HepG2 (cell line): ENCODE data around the gene ZDHHC19. TPM values are rescaled to one million over a fixed set of nuclear protein-coding genes. Genes with fewer than 3 reads are reported as not detected.
A peak's percentile ranks its signal among the peaks of the same experiment; 100 is the strongest.

Experiments
- FOXP1 ChIP-seq, 2 experiments: fragments of 450-650 bp in 1 of 2; IDR thresholded peaks; 2 replicates each; pipeline ENCODE4 v1.6.1; 2017 to 2018; ENCODE audit warnings: antibody characterized with exemption in 1 of 2
- HNF4G ChIP-seq, 2 experiments: sonication (generic) in 1 of 2; formaldehyde crosslinking in 1 of 2; IDR thresholded peaks; 2 replicates each; pipeline versions ENCODE4 v1.4.0 to v1.6.1; 2011 to 2020; ENCODE audit warnings: borderline replicate concordance in 2 of 2, low read depth in 2 of 2, mild to moderate bottlenecking in 2 of 2, low read length in 1 of 2, missing genetic modification reagents in 1 of 2, moderate library complexity in 1 of 2
- KDM3A ChIP-seq: IDR thresholded peaks from 2 replicates; pipeline ENCODE4 v1.6.1; 2018; ENCODE audit warnings: low read depth, missing compliant biosample characterization
- SATB2 ChIP-seq: sonication (generic); formaldehyde crosslinking; IDR thresholded peaks from 2 replicates; pipeline ENCODE4 v1.5.0; 2020; ENCODE audit warnings: missing genetic modification reagents
- SETDB1 ChIP-seq: sonication (generic); formaldehyde crosslinking; IDR thresholded peaks from 2 replicates; pipeline ENCODE4 v1.5.1; 2020; ENCODE audit warnings: missing genetic modification reagents, mild to moderate bottlenecking, borderline replicate concordance
- ZBTB26 ChIP-seq: IDR thresholded peaks from 2 replicates; pipeline ENCODE4 v1.6.1; 2016; ENCODE audit warnings: missing compliant biosample characterization, missing genetic modification reagents, borderline replicate concordance
- ZNF230 ChIP-seq: sonication (generic); formaldehyde crosslinking; IDR thresholded peaks from 2 replicates; pipeline ENCODE4 v1.4.0; 2020; ENCODE audit warnings: mild to moderate bottlenecking, missing genetic modification reagents
- ZNF597 ChIP-seq: sonication (generic); formaldehyde crosslinking; IDR thresholded peaks from 2 replicates; pipeline ENCODE4 v1.5.0; 2020; ENCODE audit warnings: missing genetic modification reagents
- ZNF616 ChIP-seq: sonication (generic); formaldehyde crosslinking; IDR thresholded peaks from 2 replicates; pipeline ENCODE4 v1.5.0; 2020; ENCODE audit warnings: low read depth, mild to moderate bottlenecking, missing genetic modification reagents
- ZNF749 ChIP-seq: sonication (generic); formaldehyde crosslinking; IDR thresholded peaks from 2 replicates; pipeline ENCODE4 v1.8.0; 2022; ENCODE audit warnings: mild to moderate bottlenecking, missing genetic modification reagents, moderate library complexity, borderline replicate concordance
- ZNF75D ChIP-seq: sonication (generic); formaldehyde crosslinking; IDR thresholded peaks from 2 replicates; pipeline ENCODE4 v1.8.1; 2023; ENCODE audit warnings: missing genetic modification reagents, mild to moderate bottlenecking, borderline replicate concordance
- polyA plus RNA-seq, 8 experiments: library from polyadenylated mRNA; depleted of rRNA in 3 of 8; stranded (reverse) in 7 of 8; unstranded in 1 of 8; fragments of >200 nt; fragmentation: Illumina TruSeq in 4 of 8; extraction: Trizol in 4 of 8; gene quantifications; 2 replicates each; pipeline versions ENCODE4 v1.2.1 to v1.2.3, GENCODE V29; 2011 to 2016; ENCODE audit warnings: low read depth in 4 of 8, missing spikeins in 1 of 8, mixed read lengths in 1 of 8; ENCODE audit not compliant: insufficient read depth in 1 of 8
- total RNA-seq, 5 experiments: library from RNA; depleted of rRNA; stranded (reverse); fragments of >200 nt; fragmentation: Illumina TruSeq; extraction: Trizol; gene quantifications; 2 replicates each; pipeline ENCODE4 v1.2.3, GENCODE V29; 2016; ENCODE audit warnings: low read depth in 1 of 5
- TF ChIP-seq, protein P1 (sequence below), 2 experiments: fragments of 450-650 bp in 1 of 2; sonication (generic) in 1 of 2; formaldehyde crosslinking in 1 of 2; IDR thresholded peaks; 2 replicates each; pipeline versions ENCODE4 v1.6.1 to v1.8.0; 2016 to 2022; ENCODE audit warnings: antibody characterized with exemption in 1 of 2, mild to moderate bottlenecking in 1 of 2, missing genetic modification reagents in 1 of 2
- TF ChIP-seq, protein P2 (sequence below): IDR thresholded peaks from 2 replicates; pipeline ENCODE4 v1.6.1; 2016; ENCODE audit warnings: low read depth
- TF ChIP-seq, protein P3 (sequence below): IDR thresholded peaks from 2 replicates; pipeline ENCODE4 v1.6.1; 2016; ENCODE audit warnings: mild to moderate bottlenecking, missing biosample characterization, missing genetic modification reagents

Gene ZDHHC19
- total and polyA plus RNA-seq, 2 of the 13 experiments (the other 11 are each of a cell fraction or from before 2014, with no cell fraction given), result 0.22 to 0.53 TPM

- TF ChIP-seq, protein P1, sequence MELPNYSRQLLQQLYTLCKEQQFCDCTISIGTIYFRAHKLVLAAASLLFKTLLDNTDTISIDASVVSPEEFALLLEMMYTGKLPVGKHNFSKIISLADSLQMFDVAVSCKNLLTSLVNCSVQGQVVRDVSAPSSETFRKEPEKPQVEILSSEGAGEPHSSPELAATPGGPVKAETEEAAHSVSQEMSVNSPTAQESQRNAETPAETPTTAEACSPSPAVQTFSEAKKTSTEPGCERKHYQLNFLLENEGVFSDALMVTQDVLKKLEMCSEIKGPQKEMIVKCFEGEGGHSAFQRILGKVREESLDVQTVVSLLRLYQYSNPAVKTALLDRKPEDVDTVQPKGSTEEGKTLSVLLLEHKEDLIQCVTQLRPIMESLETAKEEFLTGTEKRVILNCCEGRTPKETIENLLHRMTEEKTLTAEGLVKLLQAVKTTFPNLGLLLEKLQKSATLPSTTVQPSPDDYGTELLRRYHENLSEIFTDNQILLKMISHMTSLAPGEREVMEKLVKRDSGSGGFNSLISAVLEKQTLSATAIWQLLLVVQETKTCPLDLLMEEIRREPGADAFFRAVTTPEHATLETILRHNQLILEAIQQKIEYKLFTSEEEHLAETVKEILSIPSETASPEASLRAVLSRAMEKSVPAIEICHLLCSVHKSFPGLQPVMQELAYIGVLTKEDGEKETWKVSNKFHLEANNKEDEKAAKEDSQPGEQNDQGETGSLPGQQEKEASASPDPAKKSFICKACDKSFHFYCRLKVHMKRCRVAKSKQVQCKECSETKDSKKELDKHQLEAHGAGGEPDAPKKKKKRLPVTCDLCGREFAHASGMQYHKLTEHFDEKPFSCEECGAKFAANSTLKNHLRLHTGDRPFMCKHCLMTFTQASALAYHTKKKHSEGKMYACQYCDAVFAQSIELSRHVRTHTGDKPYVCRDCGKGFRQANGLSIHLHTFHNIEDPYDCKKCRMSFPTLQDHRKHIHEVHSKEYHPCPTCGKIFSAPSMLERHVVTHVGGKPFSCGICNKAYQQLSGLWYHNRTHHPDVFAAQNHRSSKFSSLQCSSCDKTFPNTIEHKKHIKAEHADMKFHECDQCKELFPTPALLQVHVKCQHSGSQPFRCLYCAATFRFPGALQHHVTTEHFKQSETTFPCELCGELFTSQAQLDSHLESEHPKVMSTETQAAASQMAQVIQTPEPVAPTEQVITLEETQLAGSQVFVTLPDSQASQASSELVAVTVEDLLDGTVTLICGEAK (IDR thresholded peaks at IDR 0.05), result no peak
- TF ChIP-seq, protein P1 (CRISPR knock-in tag; IDR thresholded peaks at IDR 0.05), result peak; percentile 65; the same call in 1 of the 2 replicates
- TF ChIP-seq ZNF230 (CRISPR knock-in tag) (no peak), HNF4G (IDR thresholded peaks at IDR 0.05; ENCODE audit: borderline replicate concordance, low read depth, low read length) (peak; percentile 89), HNF4G (CRISPR knock-in tag; IDR thresholded peaks at IDR 0.05; ENCODE audit: borderline replicate concordance, low read depth) (peak; percentile 95), KDM3A (peak; percentile 87; the same call in 1 of the 2 replicates), ZNF597 (CRISPR knock-in tag) (no peak), ZNF749 (CRISPR knock-in tag) (no peak), ZBTB26 (CRISPR knock-in tag) (no peak; the same call in 1 of the 2 replicates), FOXP1 (IDR thresholded peaks at IDR 0.05) (no peak), FOXP1 (CRISPR knock-in tag; IDR thresholded peaks at IDR 0.05) (peak; percentile 73), ZNF616 (CRISPR knock-in tag) (no peak), SATB2 (CRISPR knock-in tag) (no peak), ZNF75D (CRISPR knock-in tag) (no peak), SETDB1 (CRISPR knock-in tag) (no peak)
- TF ChIP-seq, protein P2, sequence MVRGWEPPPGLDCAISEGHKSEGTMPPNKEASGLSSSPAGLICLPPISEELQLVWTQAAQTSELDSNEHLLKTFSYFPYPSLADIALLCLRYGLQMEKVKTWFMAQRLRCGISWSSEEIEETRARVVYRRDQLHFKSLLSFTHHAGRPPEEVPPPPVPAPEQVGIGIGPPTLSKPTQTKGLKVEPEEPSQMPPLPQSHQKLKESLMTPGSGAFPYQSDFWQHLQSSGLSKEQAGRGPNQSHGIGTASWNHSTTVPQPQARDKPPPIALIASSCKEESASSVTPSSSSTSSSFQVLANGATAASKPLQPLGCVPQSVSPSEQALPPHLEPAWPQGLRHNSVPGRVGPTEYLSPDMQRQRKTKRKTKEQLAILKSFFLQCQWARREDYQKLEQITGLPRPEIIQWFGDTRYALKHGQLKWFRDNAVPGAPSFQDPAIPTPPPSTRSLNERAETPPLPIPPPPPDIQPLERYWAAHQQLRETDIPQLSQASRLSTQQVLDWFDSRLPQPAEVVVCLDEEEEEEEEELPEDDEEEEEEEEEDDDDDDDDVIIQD, result peak; percentile 83
- TF ChIP-seq, protein P3, sequence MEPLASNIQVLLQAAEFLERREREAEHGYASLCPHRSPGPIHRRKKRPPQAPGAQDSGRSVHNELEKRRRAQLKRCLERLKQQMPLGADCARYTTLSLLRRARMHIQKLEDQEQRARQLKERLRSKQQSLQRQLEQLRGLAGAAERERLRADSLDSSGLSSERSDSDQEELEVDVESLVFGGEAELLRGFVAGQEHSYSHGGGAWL (CRISPR knock-in tag), result peak; percentile 41; the same call in 1 of the 2 replicates
These were observed 3.7 kb upstream of the ZDHHC19 start (continued) for GRCh38 chr3:196214783-196215441.
